ENCODE data around the gene WDR53.
A peak's percentile ranks its signal among the peaks of the same experiment; 100 is the strongest.
"Not testable (repeated sequence)": the region's sequence is repeated elsewhere in the genome, so short reads cannot be mapped to it uniquely, and the experiment has no call there.

WDR53 gene

GRCh38 chr3:196557236-196557635 is 11.1 kb downstream of the WDR53 start:
- no peak for DNase-seq

GRCh38 chr3:196555295-196555694 is 13.1 kb downstream of the WDR53 start:
- DNase-seq, result no peak

- DNase-seq, result no peak
These were observed 14.1 kb downstream of the WDR53 start for GRCh38 chr3:196554205-196554604.

- DNase-seq, result no peak
These were observed 14.8 kb downstream of the WDR53 start for GRCh38 chr3:196553551-196553950.

- no peak for DNase-seq
These were observed 16.1 kb downstream of the WDR53 start for GRCh38 chr3:196552253-196552652.

- not testable (repeated sequence) for DNase-seq
These were observed 18.2 kb downstream of the WDR53 start for GRCh38 chr3:196550172-196550571.

GRCh38 chr3:196549312-196549711 is 19.0 kb downstream of the WDR53 start:
- DNase-seq, result not testable (repeated sequence)

- no peak for DNase-seq
These were observed 21.3 kb downstream of the WDR53 start for GRCh38 chr3:196547067-196547466.

- no peak for DNase-seq
These were observed 21.8 kb downstream of the WDR53 start for GRCh38 chr3:196546537-196546936.

GRCh38 chr3:196544491-196544992 is 23.8 kb downstream of the WDR53 start:
- no peak for DNase-seq

- no peak for DNase-seq
These were observed 26.5 kb downstream of the WDR53 start for GRCh38 chr3:196541684-196542445.

GRCh38 chr3:196537319-196537984 is 30.9 kb downstream of the WDR53 start:
- DNase-seq, result no peak

- no peak for DNase-seq
These were observed 35.1 kb downstream of the WDR53 start for GRCh38 chr3:196533260-196533681.

GRCh38 chr3:196531418-196531817 is 36.9 kb downstream of the WDR53 start:
- no peak for DNase-seq

GRCh38 chr3:196528639-196529233 is 39.6 kb downstream of the WDR53 start:
- peak; percentile 28 for DNase-seq

- DNase-seq, result no peak
These were observed 43.2 kb downstream of the WDR53 start for GRCh38 chr3:196525141-196525540.

GRCh38 chr3:196524527-196524926 is 43.8 kb downstream of the WDR53 start:
- DNase-seq, result no peak

- no peak for DNase-seq
These were observed 44.5 kb downstream of the WDR53 start for GRCh38 chr3:196523841-196524240.

- not testable (repeated sequence) for DNase-seq
These were observed 47.1 kb downstream of the WDR53 start for GRCh38 chr3:196521291-196521690.

- no peak for DNase-seq
These were observed 48.7 kb downstream of the WDR53 start for GRCh38 chr3:196519718-196520082.

GRCh38 chr3:196518966-196519717 is 49.2 kb downstream of the WDR53 start:
- DNase-seq, result peak; percentile 67

- DNase-seq, result no peak
These were observed 50.4 kb downstream of the WDR53 start for GRCh38 chr3:196517919-196518318.

GRCh38 chr3:196517162-196517800 is 51.1 kb downstream of the WDR53 start:
- no peak for DNase-seq
